Right ventricle myocardium inferior (tissue), 1 donor: Measurements from ENCODE around the gene FANCI. TPM values are rescaled to one million over a fixed set of nuclear protein-coding genes. Genes with fewer than 3 reads are reported as not detected.

Experiments
- ATAC-seq: fragments of 200-7000 bp; cut with Tn5 transposase; one replicate; pipeline ENCODE4 v1.9.1; 2020; ENCODE audit warnings: mild to moderate bottlenecking, moderate library complexity
- DNase-seq: peaks from one replicate; pipeline ENCODE4 v3.0.0; 2021; ENCODE audit errors: missing footprints
- intact Hi-C: fragments of 100-400 bp; cut with DNase I; formaldehyde crosslinking; loops from one replicate; pipeline ENCODE4 v1.11.0; 2022
- total RNA-seq: library from RNA; stranded (reverse); fragmentation: NEBNext Ultra II Directional; extraction: Animal tissue kit (Norgen Biotek cat#: 25700); gene quantifications from one replicate; pipeline ENCODE4 v1.2.1, GENCODE V29; 2021
- donor health status: DM: no; HTN: yes; CAD: no; lungs with severe emphysema.

The FANCI gene
- total RNA-seq, 1 donor from 2014 or later = 3.2 TPM

DNA sequence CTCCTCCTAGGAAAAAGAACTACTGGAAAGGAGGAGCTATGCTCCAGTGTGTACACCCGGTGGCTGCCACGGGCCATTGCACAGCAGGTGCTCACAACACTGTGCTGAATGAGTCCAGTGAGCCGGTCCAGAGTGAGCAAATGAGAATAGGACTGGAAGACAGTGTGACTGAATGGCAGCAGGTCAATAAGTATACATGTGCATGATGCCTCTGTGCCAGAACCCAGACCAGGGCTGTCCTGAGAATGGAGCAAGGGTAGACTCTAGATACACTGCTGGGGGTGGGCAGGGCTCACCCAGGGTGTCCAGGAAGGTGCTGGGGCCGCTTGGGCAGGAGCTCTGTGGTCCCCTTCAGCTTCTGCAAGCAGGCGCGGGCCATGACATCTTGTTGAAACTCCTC is 82.5 kb downstream of the FANCI start:
- ATAC-seq = no peak
- intact Hi-C loops = no loop called here
- no peak for DNase-seq

DNA sequence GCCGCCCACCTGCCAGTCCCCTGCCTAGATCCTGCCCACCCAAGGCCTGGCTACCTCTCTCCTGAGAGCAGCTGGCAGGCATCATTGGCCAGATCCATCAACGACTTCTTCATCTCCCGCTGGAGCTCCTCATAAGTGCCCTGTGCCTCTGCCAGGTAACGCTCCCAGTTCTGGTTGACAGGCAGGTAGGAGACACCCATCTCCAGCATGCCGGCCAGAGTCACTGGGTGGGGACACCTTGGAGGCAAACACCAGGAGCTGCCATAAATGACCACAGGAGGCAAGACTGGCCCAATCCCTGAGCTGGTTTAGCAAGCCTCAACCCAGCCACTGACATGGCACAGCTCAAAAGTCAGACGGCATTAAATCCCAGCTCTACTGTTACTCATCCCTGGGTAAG is 83.3 kb downstream of the FANCI start:
- no peak for DNase-seq
- no peak for ATAC-seq
- intact Hi-C loops = no loop called here

DNA sequence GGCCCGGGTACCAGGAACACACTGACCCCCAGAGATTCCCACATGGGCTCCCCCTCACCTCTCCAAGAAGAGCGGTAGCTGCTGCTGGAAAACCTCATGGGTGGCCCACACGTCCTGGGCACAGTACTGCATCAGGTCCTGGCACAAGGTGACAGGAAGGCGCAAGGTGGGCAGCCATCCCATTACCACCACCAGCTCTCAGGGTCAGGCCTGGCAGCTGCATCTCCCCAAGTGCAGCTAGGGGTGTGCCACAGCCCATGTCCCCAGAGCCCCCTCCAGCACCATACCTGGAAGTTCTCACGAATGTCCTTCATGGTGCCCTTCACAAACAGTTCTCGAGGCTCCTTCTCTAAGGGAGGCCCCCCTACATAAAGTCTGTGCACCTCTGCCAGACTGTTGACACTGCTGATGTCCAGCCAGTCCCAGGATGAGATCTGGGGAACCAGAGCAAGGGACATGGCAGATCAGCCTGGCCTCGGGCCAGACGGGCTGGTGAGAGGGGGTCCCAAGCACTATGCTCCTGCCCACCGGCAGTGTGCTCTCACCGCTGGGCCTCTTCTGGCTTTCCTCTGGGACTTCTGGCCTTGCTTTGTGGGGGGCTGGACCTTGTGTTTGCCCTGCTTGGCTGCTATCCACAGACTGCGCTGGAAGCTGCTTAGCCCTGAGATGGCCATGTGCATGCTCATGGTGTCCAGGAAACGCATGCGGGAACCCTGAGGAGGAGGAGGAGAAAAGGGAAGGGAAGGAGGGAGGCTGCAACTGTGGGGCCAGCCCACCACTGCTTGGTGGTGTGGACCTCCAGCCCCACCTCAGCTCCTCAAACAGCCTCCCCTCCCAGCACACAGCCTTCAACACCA is 84.8 kb downstream of the FANCI start:
- DNase-seq = no peak
- no peak for ATAC-seq
- intact Hi-C loops = no loop called here

DNA sequence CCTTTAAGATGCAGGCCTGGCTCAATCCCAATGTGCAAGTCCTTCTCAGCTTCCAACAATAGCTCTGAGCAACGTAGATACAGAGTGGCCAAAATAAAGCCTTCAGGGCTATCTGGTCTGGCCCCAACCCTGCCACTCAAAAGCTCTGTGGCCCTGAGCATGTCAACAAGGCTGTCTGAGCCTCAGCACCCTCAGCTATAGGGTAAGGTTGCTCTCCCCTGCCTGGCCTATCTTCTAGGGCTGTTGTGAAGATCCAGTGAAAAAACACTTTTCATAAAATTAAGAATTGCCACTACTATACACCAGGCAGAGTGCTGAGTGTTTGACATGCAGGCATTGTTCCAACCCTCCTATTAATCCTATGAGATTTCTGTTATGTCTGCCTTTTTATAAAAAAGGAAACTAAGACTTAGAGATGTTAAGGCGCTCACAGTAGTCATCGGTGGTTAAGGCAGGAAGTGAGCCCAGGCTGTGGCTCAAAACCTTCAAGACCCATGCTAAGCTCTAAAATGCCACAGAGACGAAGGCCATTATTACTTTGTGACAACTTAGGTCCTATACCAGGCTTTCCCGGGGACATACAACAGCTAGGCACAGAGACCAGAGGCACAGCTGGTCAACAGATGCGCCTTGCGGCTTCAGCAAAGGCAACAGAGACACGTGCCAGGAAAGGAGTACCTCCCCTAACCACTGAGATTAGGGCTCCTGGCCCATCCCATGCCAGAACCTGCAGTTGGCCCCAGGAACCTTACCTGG is 85.7 kb downstream of the FANCI start:
- DNase-seq (no peak), ATAC-seq (no peak)
- intact Hi-C loops = no loop called here

DNA sequence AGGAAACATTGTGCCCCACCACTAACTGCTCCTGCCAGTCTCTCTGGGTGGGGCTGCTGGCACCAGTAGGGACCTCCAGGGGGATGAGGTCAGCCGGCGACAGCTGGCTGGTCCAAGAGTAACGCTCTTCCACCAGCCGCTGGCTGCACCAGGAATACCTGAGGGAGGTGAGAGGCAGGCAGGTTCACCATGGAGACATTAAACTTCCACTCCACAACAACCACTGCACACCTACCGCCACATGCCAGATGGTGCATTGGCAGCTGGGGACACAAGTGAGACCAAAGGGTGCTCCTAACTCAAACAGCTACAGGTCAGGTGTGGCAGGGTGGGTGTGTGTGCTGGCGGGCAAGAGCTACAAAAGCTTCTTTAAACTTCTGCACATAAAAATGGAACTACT is 86.3 kb downstream of the FANCI start:
- intact Hi-C loops = no loop called here

DNA sequence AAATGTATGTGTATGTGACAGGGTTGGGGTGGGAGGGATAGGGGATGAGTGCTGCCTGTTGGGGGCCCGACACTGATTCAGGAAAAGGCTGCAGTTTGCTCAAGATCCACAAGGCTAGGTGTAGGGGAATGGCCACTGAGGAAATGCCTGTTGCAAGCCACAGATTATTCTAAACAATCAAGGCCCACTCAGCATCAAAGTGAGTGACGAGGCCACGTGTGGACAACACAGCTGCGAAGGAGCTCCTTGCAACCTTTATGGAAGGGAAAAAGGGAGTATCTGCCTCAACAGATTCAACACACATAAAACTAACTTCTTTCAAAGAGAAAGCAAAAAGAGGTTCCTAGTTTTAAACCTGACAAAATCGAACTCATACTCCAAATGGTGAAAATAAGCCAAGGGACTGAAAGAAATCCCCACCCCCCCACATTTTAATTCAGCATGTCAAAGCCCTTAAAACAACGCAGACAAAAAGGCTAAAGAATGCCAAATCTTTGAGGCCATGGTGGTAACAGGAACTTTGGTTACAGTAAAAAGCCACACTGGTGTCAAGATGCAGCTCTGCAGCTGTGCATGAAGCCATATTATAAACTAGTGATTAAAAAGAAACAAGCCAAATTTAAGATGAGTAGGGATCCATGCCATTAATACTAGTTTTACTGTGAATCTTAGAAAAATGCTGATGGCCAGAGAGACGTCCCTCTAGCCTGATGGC is 87.3 kb downstream of the FANCI start:
- no peak for ATAC-seq
- no peak for DNase-seq
- intact Hi-C loops = no loop called here

More for the DNA sequence above, 86.3 kb downstream of the FANCI start:
- DNase-seq (no peak), ATAC-seq (no peak)

DNA sequence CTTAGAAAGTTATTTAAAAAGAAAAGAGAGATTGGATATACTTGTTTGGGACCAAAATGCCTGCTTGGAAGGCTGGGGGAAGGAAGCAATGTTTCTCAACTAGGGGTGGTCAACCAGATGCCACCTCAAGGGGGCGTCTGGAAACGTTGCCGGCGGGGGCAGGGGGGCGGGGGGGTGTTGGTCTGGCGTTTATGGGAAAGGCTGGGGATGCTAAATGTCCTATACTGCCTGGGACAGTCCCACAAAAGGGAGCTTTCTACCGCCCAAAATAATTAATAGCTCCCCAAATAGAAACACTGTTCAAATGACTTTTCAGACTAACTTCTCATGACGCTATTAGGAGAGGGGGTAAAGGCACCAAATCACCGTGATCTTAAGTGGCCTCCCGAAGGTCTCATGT is 88.7 kb downstream of the FANCI start:
- ATAC-seq (no peak), DNase-seq (no peak)
- intact Hi-C loops = no loop called here

DNA sequence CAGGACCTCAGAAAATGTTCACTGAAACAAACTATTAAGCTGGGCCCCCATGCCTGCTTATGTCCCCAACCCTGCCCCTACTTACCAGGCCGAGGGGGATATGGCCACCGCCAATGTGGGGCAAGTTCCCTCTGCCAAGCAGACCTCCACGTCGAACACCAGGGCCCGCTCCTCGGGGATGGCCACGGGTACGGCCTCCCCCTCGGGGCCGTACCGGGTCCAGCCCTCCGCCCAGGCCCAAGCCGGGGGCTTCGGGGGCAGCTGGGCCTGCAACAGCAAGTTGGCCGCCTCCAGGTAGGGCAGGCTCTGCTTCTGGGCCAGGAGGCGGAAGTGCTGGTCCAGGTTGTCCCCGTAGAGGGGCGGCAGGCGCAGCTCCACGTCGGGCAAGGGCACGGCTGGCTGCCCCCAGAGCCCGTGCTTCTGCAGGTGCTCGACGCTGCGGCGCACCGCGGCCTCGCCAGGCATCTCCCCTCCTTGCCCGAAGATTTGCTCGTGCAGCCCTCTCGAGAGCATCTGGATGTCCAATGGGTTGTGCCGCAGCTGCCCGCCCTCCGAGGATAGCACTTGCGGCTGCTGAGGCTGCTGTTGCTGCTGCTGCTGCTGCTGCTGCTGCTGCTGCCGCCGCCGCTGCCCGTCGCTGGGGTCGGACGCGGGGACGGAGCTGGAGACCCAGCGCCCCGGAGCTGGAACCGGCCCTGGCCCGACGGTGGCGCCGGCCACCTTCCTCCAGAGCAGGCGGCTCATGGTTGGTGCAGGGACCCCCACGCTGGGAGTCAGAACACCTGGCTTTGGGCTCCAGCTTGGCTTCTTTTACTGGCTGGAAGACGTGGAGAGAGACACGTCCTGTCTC is 89.5 kb downstream of the FANCI start:
- DNase-seq = no peak
- intact Hi-C loops = no loop called here
- no peak for ATAC-seq

DNA sequence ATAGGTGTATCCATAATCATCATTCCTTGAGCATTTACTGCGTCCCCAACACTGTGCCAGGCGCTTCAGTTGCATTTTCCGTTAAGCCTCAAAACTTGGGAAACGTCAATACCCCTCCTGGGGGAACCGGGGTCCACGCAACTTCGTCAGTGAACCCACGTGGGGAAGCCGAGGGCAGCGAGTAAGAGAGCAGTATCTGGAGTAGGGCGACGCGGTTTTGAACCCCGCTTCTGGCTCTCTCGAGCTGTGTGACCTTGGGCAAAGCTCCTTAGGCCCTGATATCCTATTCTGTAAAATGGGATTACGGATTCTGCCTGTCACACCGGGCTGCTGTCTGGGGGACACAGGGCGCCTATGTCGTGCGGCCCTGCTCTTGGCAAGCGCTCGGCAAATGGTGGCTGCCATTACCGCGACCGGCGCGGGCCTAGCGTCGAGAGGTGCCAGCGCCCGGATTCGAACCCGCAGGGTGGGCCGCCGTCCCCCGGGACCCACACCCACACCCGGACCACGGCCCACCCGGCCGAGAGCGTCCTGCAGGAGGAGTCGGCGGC is 90.3 kb downstream of the FANCI start:
- intact Hi-C loops = no loop called here
- ATAC-seq (no peak), DNase-seq (no peak)

DNA sequence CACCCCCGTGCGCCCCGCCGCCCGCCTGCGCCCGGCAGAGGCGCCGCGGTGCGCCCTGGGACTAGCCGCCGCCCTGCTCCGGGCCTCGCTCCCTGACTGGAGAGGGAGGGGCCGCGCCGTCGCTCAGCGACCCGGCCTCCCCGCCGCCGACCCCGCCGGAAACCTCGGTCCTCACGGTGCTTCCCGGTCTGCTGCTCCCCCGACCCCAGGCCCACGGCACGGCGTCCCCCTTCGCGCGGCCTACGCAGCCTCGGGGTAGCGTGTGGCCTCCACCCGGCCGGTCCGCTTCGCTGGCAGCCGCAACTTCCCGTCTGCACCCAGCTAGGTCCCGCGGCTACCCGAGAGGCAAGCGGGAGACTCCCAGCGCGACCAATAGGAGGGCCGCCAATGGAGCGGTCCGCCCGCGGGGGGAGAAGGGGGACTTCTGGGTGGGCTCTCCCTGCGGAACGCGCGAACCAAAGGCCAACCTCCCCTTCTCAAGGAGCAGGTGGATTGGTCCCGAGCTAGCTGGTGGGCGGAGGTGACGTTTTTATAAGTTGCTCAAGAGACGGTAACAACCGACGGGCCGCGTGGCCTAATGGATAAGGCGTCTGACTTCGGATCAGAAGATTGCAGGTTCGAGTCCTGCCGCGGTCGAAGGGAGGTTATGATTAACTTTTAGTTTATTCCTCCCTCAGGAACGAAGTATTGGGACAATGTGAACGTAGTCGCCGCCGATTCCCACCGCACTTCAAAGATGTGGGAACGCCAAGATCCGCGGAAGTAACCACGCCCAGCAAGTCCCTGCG is 90.9 kb downstream of the FANCI start, which contains the start of gene POLG:
Gene POLG, minus strand, starts transcription at position 315 of the 788 bp plus-strand sequence. CDS start 1,070 bp downstream, outside the sequence.
- intact Hi-C loops = no loop called here
- ATAC-seq (peak; percentile 97), DNase-seq (peak; percentile 99)

DNA sequence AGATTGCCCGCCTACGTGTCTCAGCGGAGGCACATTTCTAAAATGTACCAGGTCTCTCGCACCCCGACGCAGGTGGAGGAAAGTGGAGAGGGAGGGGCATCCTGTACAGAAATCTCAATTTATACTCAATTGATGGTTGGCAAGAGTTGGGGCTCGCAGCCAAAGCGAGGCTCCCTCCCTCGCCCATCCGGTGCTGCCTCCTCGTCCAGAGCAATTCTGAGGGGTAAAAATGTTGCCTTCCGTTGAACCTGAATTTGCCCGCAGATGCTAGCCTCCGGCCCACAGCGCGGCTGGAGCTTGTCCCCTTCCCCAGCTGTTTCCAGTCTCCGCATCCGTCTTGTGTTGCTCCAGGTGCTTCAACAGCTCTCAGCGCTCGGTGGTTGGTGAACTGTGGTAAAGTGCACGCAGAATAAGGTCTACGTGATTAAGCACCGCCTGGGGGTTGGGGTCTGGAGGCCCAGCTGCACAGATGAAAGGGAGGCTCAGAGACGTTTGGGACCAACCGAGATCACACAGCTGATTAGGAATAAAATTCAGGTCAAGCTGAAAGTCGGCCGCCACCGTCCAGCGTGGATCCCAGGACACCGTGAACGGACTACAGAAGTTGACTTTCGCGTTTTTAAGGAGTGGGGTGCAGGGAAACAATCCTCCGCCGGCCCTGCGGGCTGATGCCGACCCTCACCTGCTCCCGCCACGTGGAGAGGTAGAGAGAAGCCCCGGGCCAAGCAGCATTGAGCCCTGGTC is 91.7 kb downstream of the FANCI start:
- intact Hi-C loops = no loop called here
- DNase-seq (no peak), ATAC-seq (no peak)

DNA sequence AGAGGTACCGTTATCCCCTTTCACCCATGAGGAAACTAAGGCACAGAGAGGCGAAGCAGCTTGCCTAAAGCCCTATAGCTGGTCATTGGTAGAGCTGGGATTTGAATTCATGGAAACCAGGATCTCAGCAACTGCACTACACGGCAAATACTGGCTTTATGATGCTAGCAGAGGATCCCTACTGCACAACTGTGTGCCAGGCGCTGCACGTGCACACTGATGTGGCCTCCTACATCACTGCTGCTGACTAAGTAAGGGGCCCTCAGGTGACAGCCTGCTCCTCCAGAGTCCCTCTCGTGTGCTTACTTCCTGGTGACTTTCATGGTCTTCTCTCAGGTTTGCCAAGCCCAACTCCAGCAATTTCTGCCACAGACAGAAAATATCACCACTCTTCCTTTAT is 94.3 kb downstream of the FANCI start:
- ATAC-seq = no peak
- DNase-seq = no peak
- intact Hi-C loops = no loop called here

DNA sequence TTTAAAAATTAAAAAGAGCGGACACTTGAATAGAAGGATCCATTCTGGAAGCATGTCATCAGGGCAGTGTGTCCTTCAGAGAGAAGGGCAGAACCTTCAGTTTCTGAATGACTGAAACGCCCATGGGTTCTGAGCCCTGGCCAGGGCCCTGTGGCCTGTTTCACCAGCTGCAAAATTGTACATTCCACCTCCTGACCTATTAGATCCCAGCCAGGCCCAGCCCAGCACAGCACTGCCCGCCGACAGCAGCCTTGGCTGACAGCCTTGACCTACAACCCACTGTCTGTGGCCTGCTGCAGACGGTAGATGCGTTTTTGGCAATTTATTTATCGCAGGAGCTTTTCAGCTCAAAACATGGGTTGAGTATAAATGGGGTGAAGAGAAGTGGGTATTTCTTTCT is 96.8 kb downstream of the FANCI start:
- ATAC-seq (no peak), DNase-seq (no peak)
- intact Hi-C loops = no loop called here

DNA sequence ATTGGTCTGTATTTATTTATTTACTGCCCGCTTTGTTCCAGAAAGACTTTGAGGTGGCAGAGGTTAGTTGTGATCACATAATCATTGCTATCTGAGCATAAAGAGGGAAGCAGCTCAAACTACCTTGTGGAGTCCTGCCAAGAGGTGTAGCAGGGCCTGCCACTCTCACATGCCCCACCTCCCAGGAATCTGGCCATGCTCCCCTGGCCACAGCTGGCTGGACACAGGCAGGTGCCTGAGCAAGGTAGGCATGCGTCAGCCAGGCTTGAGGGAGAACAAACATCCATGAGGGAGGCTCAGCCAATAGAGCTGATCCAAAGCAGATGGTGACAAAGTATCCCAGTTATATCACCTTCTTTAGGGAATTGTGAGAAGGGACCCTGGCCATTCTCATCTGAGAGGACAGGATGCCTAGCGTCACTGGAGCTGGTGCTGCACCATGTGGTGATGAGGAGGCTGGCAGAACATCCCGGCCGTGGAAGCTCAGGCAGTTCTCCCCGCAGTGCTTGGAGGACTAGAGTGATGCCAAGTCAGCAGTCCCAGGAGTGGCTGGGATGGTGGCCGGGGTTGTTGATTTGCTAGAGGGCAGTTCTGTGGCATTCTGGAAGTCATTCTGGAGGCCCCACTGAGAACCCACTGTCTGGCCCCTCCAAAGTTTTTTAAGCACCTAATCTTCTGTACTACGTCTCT is 97.7 kb downstream of the FANCI start:
- ATAC-seq (no peak), DNase-seq (no peak)
- intact Hi-C loops = no loop called here

DNA sequence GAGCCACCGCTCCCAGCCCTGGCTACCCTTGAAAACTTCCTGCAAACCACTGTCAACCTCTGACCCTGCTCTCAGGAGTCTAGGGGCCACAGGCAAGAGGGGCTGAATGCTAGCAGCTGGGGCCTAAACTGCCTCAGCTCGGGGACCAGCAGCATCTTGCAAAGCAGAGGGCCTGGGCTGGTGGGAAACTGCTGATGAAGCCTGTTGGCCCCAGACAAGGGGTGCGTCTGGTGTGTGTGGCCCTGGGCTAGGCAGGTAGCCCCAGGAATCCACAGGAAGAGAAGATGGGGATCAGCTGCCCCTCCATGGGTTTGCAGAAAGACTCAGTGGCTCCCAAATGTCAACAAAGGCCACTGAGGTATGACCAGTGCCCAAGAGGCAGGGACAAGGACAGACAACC is 99.1 kb downstream of the FANCI start:
- DNase-seq (no peak), ATAC-seq (no peak)
- intact Hi-C loops = no loop called here

DNA sequence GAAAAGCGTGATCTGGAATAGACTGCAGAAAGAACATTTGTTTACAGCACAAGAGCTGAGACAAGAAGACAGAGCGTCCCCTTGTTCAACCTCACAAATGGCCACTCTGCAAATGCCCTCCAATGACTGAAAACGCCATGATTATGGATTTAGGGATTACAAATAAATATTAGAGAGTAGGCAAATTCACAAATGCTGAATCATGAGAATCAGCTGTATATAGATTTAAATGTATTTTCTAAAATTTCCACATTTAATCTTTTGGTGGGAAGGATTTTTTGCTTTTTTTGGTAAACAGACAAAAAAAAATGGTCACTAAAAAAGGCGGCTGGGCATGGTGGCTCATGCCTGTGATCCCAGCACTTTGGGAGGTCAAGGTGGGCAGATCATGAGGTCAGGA is 101.5 kb downstream of the FANCI start:
- ATAC-seq (no peak), DNase-seq (no peak)
- intact Hi-C loops = no loop called here
